Measurements from ENCODE around the gene PFN3.
A peak's percentile ranks its signal among the peaks of the same experiment; 100 is the strongest.
"Not testable (repeated sequence)": the region's sequence is repeated elsewhere in the genome, so short reads cannot be mapped to it uniquely, and the experiment has no call there.

PFN3 gene

DNA sequence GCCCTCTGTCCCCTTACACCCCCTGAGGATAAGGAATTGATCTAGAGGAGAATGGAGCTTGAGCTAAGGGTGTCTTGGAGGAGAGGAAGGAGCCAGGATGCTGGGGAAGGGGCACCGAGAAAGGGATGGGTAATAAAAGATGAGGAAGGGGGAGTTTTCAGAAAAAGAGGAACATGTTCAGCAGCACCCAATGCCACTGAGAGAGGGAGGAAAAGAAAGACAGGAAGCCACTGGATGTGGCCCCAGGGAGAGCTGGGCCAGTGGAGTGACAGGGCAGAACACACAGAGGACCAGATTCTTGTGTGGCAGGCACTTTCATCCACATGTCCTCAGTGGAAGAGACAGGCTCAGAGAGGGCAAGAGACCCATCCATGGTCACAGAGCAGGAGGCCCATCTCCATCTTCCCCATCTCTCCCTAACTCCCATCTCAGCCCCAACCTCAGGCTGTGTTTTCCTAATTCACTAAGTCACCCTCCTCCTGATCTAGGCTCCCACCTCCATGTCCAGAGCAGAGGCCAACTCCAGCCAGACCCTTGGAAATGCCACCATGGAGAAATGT lies 7.2 kb downstream of the PFN3 start:
- DNase-seq = no peak

DNA sequence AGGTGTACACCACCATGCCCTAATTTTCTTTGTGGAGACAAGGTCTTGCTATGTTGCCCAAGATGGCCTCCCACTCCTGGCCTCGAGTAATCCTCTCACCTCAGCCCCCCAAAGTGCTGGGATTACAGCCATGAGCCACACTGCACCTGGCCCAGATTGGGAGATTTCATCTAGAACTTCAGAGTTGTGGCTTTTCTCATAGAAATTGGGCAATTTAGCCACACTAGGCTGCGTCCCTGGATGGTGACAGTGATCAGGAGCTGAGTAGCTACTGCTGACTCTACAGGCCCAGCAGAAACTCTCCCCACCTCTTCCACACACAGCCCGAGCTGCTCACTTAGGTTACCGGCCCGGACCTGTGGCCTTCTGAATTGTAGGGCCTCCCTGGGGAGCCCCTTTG lies 7.7 kb downstream of the PFN3 start:
- no peak for DNase-seq

DNA sequence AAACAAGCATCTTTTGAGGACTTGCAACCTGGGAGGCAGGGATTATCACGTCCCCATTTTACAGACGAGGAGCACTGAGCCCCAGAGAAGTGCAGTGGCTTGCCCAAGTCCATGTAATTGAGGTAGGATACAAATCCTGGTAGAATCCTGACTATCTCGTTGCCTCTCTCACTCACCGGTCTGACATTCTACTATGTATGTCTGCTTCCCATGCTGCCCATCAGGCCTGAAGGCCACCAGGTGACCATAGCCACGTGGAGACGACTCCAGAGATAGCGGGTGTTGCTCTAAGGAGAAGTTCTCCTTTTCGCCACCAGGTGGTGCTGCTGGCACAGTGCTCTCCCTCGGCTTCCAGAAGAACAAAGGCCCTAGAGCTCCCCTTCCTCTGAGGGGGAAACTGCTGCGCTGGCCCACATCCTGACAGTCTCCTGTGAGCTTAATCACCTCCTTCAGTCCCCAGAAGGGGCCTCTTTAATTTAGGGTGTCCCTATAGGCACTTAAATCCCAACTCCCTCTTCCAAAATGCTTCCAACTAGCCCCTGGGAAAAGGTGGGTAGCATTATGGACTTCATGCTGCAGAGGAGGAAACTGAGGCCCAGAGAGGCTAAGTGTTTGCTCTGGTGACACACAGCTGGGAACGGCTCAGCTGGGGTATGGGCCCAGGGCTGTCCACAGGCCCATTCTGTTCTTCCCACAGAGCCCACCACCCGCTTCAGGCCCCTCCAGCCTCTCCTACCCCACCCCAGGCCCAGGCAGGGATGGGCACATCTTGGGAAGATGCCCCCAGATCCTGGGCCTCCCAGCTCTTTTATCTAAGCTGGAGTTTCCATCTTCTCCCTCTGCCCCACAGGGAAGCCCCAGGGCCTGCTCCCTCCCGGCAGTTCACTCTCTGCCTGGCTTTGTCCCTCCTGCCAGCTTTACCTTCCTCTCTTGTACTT lies 9.8 kb downstream of the PFN3 start:
- DNase-seq = peak; percentile 66

DNA sequence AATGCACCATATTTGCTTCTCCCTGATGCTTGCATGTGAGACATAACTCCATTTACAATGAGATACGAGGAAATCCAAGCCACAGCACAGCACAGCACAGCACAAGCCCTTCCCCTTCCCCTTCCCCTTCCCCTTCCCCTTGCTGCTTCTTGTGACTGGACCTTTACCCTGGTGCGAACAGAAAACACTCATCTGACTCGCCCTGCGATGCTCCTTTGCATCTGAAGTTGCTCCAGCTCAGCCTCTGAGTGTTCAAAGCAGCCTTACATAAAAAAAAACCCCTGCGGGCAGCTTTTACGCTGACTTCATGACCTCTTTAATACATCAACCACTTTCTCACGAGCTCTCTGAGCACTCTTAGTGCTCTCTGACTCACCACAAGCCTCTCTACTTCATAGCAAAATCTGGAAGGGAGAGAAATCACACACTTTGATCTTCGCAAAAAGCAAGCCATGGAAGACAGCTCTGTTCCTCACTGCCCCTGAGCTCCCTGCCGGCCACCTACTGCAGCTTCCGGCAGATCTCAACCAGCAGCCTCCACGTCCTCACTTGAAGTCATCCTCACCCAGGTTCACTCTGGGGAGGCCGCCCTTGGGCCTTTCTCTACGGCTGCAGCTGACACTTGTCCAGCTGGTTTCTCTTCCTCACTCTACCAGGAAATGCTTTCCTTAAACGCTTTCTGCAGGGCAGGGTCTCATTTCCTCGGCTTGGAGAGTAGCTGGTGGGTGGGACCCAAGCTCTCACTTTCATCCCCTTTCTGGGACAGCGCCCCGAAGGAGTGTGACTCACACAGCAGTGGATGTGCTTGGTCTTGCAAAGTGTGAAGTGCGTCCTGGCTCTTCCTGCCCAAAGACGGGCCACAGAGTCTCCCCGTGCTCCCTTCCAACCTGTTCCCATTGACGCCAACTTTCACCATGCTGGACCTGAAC lies 11.0 kb downstream of the PFN3 start:
- DNase-seq = no peak

DNA sequence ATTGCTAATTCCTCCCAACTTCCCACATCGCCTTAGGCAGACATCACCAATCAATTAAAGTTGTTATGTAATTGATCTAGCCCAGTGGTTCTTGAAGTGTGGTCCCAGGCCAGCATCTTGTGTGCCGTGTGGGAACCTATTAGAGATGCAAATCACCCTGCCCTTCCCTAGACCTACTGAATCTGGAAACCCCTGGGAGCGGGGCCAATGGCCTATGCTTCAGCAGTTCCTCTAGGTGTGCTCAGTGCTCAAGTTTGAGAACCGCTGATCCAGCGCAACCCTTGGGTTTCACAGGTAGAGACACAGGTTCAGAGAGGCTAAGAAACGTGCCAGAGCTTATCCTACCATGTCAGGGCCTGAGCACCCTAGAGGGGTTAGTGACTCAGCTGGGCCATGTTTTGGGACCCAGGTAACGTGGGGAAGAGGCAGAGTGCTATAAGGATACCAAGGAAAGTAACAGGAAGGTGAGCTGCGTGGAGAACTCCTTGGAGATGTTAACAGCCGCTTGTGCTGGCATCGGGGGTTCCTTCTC lies 11.9 kb downstream of the PFN3 start:
- DNase-seq = no peak

DNA sequence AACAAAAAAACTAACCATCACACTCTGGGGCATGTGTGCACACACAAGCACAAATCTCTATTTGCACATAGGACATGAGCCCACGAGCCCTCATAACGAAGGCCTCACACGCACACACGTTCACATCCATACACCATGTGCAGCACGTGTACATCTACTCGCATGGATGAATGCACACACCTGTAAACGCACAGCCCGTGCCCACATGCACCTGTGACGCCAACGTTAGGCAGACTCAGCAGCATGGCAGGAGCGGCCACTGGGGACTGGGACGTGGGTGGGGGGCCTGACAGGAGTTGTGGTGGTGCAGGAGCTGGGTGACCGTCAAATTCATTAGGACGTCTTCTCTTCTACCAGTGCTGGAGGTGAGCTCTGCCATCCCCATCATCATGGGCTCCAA lies 13.1 kb downstream of the PFN3 start:
- no peak for DNase-seq

DNA sequence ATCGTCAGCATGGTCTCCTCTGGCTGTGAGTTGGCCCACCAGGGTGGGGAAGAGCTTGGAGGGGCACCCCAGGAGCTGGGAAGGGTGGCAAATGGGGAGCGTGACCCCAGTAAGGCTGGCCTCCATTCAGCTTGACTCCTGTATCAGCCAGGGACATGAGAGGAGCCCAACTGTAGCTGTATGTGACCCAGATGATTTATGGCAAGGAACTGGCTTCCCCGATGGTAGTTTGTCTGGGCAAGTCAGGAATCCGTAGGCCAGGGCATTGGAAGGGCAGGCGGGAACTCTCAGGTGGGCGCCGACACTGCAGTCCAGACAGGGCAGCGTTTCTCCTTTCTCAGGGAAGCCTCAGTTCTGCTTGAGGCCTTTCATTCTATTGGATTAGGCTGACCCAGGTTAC lies 13.9 kb downstream of the PFN3 start:
- no peak for DNase-seq

DNA sequence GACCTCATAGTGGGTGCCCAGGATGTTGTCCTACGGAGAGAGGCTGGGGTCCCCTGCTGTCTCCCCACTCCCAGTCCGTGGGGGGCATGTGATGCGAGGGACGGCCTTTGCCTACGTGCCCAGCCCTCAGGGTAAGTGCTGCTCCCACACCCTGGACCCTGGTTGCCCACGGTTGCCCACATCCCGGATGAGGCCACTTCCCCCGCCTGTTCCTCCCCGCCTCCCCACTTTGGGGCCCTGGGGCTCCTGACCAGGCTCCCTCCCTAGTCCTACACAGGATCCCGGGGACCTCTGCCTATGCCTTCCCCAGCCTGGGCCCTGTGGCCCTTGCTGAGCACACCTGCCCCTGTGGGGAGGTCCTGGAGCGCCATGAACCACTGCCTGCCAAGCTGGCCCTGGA lies 14.7 kb downstream of the PFN3 start:
- DNase-seq = no peak

DNA sequence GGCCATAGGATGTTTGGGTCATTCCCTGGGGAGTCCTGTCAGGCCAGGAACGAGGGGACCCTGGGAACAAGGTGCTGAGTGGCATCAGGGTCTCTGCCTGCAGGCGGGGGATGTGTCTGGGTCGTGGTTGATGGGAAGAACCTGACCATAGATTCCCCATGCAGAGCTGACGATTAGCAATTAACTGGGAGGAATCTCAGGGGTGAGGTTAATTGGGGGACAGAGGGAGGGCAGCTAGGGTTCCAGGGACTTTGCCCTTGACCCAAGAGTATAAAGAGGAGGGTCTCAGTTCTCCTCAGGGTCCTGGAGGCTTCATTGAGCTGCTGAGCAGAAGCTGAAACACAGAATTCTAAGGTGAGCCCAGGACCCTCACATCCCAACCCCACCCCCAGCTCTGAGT lies 16.3 kb downstream of the PFN3 start, which contains the start of gene SLC34A1:
Gene SLC34A1, plus strand, starts transcription at position 301 of the 400 bp plus-strand sequence. CDS start 1,308 bp downstream, outside the sequence.
- DNase-seq = no peak

DNA sequence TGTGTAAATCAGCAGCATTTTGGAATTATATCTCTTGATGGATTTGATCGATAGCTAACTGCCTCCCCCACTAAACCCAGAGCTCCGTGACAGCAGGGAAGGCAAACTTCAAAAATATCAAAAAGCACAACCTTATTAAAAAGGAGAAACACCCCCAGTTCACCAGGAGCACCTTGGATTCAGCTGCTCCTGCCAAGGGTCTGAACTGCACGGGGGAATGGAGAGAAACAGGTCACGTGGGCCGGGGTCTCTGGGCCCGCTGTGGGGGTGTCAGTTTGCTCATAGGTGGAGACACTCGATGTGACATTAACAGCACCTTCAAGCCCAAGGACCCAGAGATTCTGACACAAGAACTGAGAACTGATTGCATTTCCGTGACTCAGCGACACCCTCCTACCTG lies 17.3 kb downstream of the PFN3 start:
- DNase-seq = no peak

DNA sequence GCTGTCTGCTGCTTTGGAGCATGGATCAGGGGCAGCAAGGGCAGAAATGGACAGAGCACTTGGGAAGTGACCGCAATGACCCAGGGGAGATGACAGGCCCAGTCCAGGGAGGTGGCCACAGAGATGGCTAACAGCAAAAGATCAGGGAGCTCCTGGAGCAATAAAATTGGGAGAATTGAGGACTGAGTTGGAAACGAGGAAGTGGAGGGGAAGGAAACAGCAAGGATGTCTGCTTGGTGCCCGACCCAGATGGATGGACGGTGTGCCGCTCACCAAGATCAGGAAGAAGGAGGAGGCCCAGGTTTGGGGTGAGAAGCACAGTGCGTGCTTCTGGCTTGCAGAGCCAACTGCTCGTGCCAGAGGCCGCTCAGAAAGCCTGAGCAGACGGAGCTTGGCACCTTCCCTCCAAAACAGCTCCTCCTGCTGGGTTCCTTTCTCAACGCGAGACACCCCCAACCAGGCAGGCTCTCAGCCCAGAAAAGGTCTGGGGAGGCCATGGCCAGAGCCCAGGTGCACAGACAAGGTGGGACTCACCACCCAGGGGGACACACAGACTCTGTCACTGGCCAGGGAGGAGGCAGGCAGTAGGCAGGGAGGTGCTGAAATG lies 17.9 kb downstream of the PFN3 start:
- no peak for DNase-seq

DNA sequence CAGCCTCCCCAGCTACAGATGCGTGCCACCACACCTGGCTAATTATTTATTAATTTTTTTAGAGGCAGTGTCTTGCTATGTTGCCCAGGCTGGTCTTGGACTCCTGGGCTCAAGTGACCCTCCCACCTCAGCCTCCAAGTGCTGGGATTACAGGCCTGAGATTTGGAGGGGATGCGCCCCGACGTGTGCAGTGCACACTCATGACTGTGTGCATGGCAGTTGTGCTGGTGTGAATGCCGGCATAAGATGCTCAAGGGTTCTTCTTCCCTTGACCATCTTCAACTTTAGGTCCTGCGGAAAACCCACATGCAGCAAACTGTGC lies 19.7 kb downstream of the PFN3 start:
- DNase-seq = no peak

DNA sequence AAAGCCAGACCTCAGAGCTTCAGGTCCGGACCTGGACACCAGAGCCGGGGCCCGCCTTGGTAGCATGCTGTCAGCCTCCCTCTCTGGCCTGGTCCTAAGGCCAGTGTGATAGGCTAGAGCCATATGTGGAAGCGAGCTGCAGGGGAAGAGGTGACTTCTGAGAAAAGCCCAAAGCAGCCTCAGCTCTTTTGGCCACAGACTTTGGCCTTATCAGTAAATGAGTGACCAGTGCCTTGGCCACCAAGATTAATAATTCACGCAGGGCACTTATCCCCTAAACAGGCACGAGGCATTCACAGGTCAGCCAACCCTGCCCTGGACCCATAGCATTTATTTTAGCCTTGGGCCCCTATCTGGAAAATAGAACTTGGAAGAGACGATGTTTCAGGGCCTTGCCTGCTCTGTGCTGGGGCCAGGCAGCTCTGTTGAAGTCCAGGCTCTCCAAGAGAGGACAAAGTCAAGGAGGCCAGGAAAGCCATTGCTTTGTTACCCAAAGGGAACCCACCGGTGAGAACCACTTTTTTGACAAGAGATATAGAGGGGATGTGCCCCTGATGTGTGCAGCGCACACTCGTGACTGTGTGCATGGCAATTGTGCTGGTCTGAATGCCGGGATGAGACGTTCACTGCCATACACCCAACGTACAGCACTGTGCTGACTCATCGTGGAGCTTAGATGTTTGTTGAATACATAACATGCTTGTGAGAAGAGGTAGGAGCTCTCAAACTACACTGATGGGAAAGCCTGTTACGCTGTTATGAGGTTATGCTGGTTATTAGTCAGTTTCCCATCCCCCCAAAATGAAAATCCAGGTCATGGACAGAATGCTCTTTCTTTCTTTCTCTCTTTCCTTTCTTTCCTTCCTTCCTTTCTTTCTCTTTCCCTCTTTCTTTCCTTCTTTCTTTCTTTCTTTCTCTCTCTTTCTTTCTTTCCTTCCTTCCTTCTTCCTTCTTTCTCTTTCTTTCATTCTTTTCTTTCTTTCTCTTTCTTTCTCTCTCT lies 21.3 kb downstream of the PFN3 start:
- DNase-seq = no peak

DNA sequence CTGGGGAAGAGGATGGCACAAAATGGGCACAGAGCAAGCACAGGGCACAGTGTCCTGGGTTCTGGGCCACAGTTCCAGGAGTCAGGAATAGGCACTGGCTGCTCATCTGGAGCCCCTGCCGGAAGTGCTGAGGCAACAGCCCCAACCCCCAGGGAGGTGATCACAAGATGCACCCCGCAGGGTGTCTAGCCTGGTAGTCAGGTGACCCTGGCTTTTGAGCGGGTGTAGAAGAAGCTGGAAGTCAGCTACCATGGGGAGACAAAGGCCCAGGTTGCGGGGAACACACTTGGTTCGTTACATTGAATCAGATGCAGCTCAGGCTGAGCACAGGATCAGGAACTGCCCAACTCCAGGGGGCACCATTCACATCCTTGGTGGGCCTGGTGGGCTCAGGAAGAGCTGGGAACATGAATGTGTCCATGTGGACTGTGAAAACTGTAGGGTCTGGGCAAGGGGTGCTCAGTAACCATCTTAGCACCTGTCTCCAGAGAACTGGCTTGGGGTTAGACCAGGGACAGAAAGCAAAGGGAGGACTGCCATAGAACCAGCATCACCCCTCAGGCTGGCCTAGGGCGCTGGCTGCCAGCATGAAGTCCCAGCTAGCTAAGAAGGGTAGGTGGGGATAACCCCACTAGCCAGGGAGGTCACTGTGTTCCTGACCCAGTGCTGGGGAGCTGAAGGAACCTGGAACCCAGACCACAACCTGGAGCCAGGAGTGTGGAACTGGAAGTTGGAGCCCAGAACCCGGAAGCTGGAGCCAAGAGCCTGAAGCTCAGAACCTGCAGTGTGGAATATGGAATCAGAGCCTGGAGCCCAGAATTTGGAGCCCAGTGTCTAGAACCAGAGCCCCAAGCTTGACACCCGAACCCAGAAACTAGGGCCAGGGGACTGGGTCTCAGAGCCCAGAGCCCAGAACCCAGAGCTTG lies 22.3 kb downstream of the PFN3 start:
- no peak for DNase-seq

DNA sequence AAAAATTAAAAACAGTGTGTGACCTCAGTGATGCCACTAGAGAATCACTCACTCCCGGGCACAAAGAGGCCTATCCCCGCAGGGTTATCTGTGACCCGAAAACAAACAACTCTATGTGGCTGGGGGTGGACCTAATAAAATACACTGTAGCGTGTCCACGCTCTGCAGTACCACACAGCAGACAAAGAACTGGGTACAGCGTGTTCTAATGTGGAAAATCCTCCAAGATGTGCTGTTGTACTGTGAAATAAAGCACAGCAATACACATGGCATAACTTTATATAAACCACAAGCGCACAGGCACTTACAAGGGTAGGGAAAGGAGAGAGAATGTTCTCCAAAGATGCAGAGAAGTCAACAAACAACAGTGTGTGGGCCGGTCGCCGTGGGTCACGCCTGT lies 24.4 kb downstream of the PFN3 start:
- no peak for DNase-seq

DNA sequence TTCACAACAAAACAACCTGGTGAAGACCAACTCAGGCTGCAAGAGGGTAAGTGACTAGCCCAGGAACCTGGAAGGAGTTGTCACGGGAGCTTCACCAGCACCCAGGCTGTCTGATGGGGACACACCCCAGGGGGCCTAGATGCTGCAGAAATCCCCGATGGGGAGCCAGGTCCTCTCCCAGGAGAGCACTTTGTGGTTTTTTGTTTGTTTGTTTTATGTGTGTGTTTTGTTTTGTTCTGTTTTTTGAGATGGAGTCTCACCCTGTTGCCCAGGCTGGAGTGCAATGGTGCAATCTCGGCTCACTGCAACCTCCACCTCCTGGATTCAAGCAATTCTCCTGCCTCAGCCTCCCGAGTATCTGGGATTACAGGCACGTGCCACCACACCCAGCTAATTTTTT lies 24.9 kb downstream of the PFN3 start:
- DNase-seq = not testable (repeated sequence)

DNA sequence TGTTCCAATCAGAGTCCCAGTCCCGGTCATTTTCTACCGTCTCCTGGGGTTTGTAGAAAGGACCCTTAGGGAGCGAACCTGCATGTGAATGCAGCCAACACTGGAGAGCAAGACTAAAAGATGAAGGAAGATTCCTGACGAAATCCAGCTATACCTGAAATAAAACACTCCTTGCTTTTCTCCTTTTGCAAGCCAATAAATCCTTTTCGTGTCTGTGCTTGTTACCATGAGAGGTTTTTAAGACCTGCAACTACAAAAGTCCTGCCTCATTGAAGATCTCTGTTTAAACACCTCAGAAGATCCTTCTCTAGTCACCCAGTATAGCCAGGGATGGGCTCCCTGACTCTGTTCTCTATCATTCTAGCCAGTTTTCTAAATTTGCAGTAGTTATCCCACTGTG lies 26.2 kb downstream of the PFN3 start:
- no peak for DNase-seq

DNA sequence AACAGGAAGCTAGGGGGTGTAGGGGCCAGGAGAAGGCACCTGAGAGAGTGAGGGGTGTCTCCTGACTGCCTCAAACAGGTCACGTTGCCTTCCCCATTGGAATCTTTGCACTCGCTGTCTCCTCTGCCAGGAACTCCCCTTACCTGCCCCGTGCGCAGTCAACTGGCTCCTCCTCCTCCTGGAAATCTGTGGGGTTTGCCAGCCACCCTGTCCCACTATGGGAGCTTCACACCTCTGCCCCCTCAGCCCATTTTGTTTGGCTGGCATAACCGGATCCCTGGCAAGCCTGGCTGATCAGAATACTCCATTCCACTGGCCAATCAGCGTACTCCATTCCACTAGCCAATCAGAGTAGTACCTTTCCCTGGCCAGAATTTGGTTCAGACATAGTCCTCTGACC lies 26.7 kb downstream of the PFN3 start:
- no peak for DNase-seq

DNA sequence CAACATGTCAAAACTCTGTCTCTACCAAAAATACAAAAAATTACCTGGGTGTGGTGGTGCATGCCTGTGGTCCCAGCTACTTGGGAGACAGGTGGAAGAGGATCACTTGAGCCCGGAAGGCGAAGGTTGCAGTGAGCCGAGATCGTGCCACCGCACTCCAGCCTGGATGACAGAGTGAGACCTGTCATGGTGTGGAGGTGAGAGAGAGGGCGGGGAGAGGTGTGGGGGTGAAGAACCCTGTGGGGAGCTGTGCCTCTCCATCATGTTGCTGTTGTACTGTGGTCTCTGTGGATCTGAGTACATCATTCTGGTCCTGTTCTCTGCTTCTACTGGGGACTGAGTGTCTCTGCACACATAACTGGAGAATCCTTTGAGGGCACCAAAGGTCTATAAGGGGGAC lies 27.6 kb downstream of the PFN3 start:
- DNase-seq = no peak
